MM.1S (cell line): ENCODE data around the gene MUC4.

Source experiments
- EZH2 ChIP-seq: fragments of 300-600 bp; sonication (generic); optimal IDR thresholded peaks from 2 replicates; pipeline ENCODE3; 2017; ENCODE audit warnings: low read depth, mild to moderate bottlenecking, antibody characterized with exemption, low read length, mixed read lengths
- TF ChIP-seq, protein P1 (sequence below): fragments of 300-600 bp; sonication (generic); IDR thresholded peaks from 2 replicates; pipeline ENCODE4 v1.5.1; 2016; ENCODE audit warnings: antibody characterized with exemption, low read length, mixed read lengths

- TF ChIP-seq, protein P1, sequence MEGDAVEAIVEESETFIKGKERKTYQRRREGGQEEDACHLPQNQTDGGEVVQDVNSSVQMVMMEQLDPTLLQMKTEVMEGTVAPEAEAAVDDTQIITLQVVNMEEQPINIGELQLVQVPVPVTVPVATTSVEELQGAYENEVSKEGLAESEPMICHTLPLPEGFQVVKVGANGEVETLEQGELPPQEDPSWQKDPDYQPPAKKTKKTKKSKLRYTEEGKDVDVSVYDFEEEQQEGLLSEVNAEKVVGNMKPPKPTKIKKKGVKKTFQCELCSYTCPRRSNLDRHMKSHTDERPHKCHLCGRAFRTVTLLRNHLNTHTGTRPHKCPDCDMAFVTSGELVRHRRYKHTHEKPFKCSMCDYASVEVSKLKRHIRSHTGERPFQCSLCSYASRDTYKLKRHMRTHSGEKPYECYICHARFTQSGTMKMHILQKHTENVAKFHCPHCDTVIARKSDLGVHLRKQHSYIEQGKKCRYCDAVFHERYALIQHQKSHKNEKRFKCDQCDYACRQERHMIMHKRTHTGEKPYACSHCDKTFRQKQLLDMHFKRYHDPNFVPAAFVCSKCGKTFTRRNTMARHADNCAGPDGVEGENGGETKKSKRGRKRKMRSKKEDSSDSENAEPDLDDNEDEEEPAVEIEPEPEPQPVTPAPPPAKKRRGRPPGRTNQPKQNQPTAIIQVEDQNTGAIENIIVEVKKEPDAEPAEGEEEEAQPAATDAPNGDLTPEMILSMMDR, result no peak
- TF ChIP-seq EZH2, result no peak
Observed at GRCh38 chr3:195768831-195769303, 42.9 kb downstream of the MUC4 start.
